ENCODE measurements around the gene SHISA6. TPM values are rescaled to one million over a fixed set of nuclear protein-coding genes. Genes with fewer than 3 reads are reported as not detected.

SHISA6 gene
- total and polyA plus RNA-seq, 2 donors (not counting 1 experiment from before 2014, with no cell fraction given) = not detected

- CTCF ChIA-PET = no interaction called here
- Histone ChIP-seq H3K36me3 (replicated peaks in 1 of 2; ENCODE audit: control extremely low read depth in 1 of 2, control insufficient read depth in 1 of 2, extremely low read depth in 1 of 2, insufficient read depth in 2 of 2, low read length in 1 of 2) (no peaks in the 10 kb centered on the region), H3K9me3 (ENCODE audit: control extremely low read depth in 1 of 3, control insufficient read depth in 2 of 3, insufficient read depth in 1 of 3, low read length in 2 of 3) (peaks cover 0 to 8% (median 0%) of the 10 kb centered on the region in 3 donors)
Observed at GRCh38 chr17:11353601-11354000, 112.6 kb downstream of the SHISA6 start.

GRCh38 chr17:11356371-11356770, 115.4 kb downstream of the SHISA6 start:
- Histone ChIP-seq H3K27ac (ENCODE audit: low read length in 2 of 2) (no peak overlapping the region), H3K79me2 (ENCODE audit: control insufficient read depth, insufficient read depth, low read length) (no peaks in the 10 kb centered on the region), H3K4me3 (ENCODE audit: control extremely low read depth in 1 of 5, extremely low read depth in 1 of 5, insufficient read depth in 1 of 5, low read depth in 2 of 5, low read length in 4 of 5) (no peak overlapping the region), H4K20me1 (ENCODE audit: control insufficient read depth, insufficient read depth, low read length, poor library complexity, severe bottlenecking) (no peaks in the 10 kb centered on the region), H3K27me3 (replicated peaks in 1 of 4; ENCODE audit: control extremely low read depth in 1 of 4, control insufficient read depth in 3 of 4, insufficient read depth in 4 of 4, low read length in 3 of 4) (no peaks in the 10 kb centered on the region), H3K36me3 (replicated peaks in 1 of 2; ENCODE audit: control extremely low read depth in 1 of 2, control insufficient read depth in 1 of 2, extremely low read depth in 1 of 2, insufficient read depth in 2 of 2, low read length in 1 of 2) (no peaks in the 10 kb centered on the region), H3K9me3 (ENCODE audit: control extremely low read depth in 1 of 3, control insufficient read depth in 2 of 3, insufficient read depth in 1 of 3, low read length in 2 of 3) (peaks cover 0 to 10% (median 0%) of the 10 kb centered on the region in 3 donors), H3K9ac (ENCODE audit: low read length) (no peak overlapping the region), H3K4me2 (replicated peaks; ENCODE audit: low read depth, low read length, poor library complexity, severe bottlenecking) (no peak overlapping the region), H3K4me1 (ENCODE audit: control insufficient read depth in 2 of 2, insufficient read depth in 2 of 2, low read length in 2 of 2) (no peaks in the 10 kb centered on the region), H2AFZ (ENCODE audit: insufficient read depth, low read depth, low read length, poor library complexity, severe bottlenecking) (no peak overlapping the region)
- Mint-ChIP-seq H3K27ac (no peak overlapping the region), H3K27me3 (no peaks in the 10 kb centered on the region), H3K4me1 (no peaks in the 10 kb centered on the region), H3K9me3 (ENCODE audit: insufficient read depth) (peaks cover 8% of the 10 kb centered on the region), H3K4me3 (no peak overlapping the region)
- ChIA-PET CTCF (no interaction called here), POLR2A (no interaction called here)
- DNase-seq = no peak
- intact Hi-C loops (cut with micrococcal nuclease) = no loop called here
- no peak for ATAC-seq (ENCODE audit: low read depth)
- no CpG with 5 or more reads among the region's 2 CpGs for WGBS (ENCODE audit: insufficient coverage)
- no peak for TF ChIP-seq EZH2 (IDR thresholded peaks at IDR 0.05; ENCODE audit: borderline replicate concordance, insufficient read depth, low read depth, low read length, poor library complexity, severe bottlenecking)
- no peak for TF ChIP-seq CTCF (IDR thresholded peaks at IDR 0.05)

More at GRCh38 chr17:11353601-11354000, 112.6 kb downstream of the SHISA6 start:
- TF ChIP-seq EZH2 (IDR thresholded peaks at IDR 0.05; ENCODE audit: borderline replicate concordance, insufficient read depth, low read depth, low read length, poor library complexity, severe bottlenecking) (no peak), CTCF (IDR thresholded peaks at IDR 0.05) (no peak)
- Mint-ChIP-seq H3K27ac (no peak overlapping the region), H3K27me3 (no peaks in the 10 kb centered on the region), H3K4me1 (no peaks in the 10 kb centered on the region), H3K4me3 (no peak overlapping the region), H3K9me3 (ENCODE audit: insufficient read depth) (peaks cover 7% of the 10 kb centered on the region)
- WGBS (ENCODE audit: insufficient coverage) = 100% methylated on average over 1 of the region's 5 CpGs
- H3K27ac ChIP-seq (ENCODE audit: low read length in 2 of 2) = no peak overlapping the region
- H3K79me2 ChIP-seq (ENCODE audit: control insufficient read depth, insufficient read depth, low read length) = no peaks in the 10 kb centered on the region
- DNase-seq (no peak), ATAC-seq (ENCODE audit: low read depth) (no peak)
- H3K9ac ChIP-seq (ENCODE audit: low read length) = no peak overlapping the region
- POLR2A ChIA-PET = no interaction called here
- H4K20me1 ChIP-seq (ENCODE audit: control insufficient read depth, insufficient read depth, low read length, poor library complexity, severe bottlenecking) = no peaks in the 10 kb centered on the region
- H2AFZ ChIP-seq (ENCODE audit: insufficient read depth, low read depth, low read length, poor library complexity, severe bottlenecking) = no peak overlapping the region
- no peak overlapping the region for H3K4me3 ChIP-seq (ENCODE audit: control extremely low read depth in 1 of 5, extremely low read depth in 1 of 5, insufficient read depth in 1 of 5, low read depth in 2 of 5, low read length in 4 of 5)
- no peaks in the 10 kb centered on the region for H3K27me3 ChIP-seq (replicated peaks in 1 of 4; ENCODE audit: control extremely low read depth in 1 of 4, control insufficient read depth in 3 of 4, insufficient read depth in 4 of 4, low read length in 3 of 4)
- H3K4me1 ChIP-seq (ENCODE audit: control insufficient read depth in 2 of 2, insufficient read depth in 2 of 2, low read length in 2 of 2) = no peaks in the 10 kb centered on the region
- H3K4me2 ChIP-seq (replicated peaks; ENCODE audit: low read depth, low read length, poor library complexity, severe bottlenecking) = no peak overlapping the region
- intact Hi-C loops (cut with micrococcal nuclease) = no loop called here

Measured in B cell (primary cell).